ENCODE measurements around the gene ITGB5. TPM values are rescaled to one million over a fixed set of nuclear protein-coding genes. Genes with fewer than 3 reads are reported as not detected.
"Not testable (repeated sequence)": the region's sequence is repeated elsewhere in the genome, so short reads cannot be mapped to it uniquely, and the experiment has no call there.

ITGB5 gene
- total RNA-seq, 1 experiment from 2014 or later = 116 TPM

DNA sequence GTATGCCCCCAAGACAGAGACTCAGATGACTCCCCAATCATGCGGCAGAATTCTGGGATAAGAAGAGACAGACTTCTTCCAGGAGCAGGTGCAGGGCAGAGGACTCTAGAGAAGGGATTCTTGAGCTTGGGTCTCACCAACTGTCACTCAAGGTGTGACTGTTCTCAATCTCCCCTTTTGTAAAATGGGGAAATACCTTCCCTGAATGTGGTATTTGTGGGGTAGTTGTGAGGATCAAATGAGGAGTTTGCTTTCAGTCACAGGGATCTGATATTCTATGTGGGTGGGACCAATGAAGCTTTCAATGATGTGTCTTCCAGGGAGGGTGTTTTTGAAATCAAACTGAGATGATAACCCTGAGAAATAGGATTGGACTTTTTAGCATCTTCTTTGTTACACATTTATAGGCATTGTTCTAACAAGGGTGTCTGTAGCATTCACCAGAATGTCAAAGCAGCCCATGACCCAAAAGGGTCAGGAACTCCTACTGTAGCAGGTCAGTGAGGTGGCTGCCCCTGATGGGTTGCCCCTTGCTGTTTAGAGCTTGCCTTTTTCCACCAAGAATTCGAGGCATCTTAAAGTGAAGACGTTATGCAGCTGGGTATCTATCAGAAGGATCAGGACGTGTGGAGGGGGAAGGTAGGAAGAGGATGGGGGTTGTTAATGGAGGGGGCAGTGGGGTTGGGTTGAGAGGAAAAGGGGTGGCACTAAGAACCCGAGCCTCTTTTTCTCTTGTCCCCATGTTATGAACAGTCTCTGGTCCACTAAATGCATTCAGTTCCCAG, 128.1 kb downstream of the ITGB5 start:
- DNase-seq (ENCODE audit: low spot score) = no peak
- H3K4me1 ChIP-seq (ENCODE audit: insufficient read depth, low read length, poor library complexity, severe bottlenecking) = peaks cover 12% of the 10 kb centered on the region
- H3K27ac ChIP-seq (ENCODE audit: low read depth, low read length, poor library complexity, severe bottlenecking) = no peak overlapping the region
- H3K9me3 ChIP-seq (ENCODE audit: low read depth, low read length, poor library complexity, severe bottlenecking) = no peaks in the 10 kb centered on the region
- ChIA-PET POLR2A (ENCODE audit: low non-redundant PET) (no interaction called here), CTCF (interaction anchor here (0.6 to 0.9 kb wide), 2 partner anchors 143 to 174 kb away, joined by 3 read pairs; no protein-coding TSS in a partner anchor)
- no peak overlapping the region for H3K4me3 ChIP-seq (ENCODE audit: low read depth, low read length, poor library complexity, severe bottlenecking)
- no peaks in the 10 kb centered on the region for H3K27me3 ChIP-seq (replicated peaks; ENCODE audit: insufficient read depth, low read depth, low read length, poor library complexity)
- BruUV-seq (replicated peaks) = no TSS peak
- intact Hi-C loops (cut with micrococcal nuclease; ENCODE audit: unreplicated experiment) = no loop called here
- H3K36me3 ChIP-seq (ENCODE audit: insufficient read depth, low read length, poor library complexity, severe bottlenecking) = peaks cover 13% of the 10 kb centered on the region
- TF ChIP-seq, protein P1, sequence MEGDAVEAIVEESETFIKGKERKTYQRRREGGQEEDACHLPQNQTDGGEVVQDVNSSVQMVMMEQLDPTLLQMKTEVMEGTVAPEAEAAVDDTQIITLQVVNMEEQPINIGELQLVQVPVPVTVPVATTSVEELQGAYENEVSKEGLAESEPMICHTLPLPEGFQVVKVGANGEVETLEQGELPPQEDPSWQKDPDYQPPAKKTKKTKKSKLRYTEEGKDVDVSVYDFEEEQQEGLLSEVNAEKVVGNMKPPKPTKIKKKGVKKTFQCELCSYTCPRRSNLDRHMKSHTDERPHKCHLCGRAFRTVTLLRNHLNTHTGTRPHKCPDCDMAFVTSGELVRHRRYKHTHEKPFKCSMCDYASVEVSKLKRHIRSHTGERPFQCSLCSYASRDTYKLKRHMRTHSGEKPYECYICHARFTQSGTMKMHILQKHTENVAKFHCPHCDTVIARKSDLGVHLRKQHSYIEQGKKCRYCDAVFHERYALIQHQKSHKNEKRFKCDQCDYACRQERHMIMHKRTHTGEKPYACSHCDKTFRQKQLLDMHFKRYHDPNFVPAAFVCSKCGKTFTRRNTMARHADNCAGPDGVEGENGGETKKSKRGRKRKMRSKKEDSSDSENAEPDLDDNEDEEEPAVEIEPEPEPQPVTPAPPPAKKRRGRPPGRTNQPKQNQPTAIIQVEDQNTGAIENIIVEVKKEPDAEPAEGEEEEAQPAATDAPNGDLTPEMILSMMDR (conservative IDR thresholded peaks at IDR 0.05; ENCODE audit: low read depth, low read length) = no peak
- no peak for TF ChIP-seq EZH2 (IDR thresholded peaks at IDR 0.05; ENCODE audit: borderline replicate concordance, low read depth, low read length, poor library complexity, severe bottlenecking)

DNA sequence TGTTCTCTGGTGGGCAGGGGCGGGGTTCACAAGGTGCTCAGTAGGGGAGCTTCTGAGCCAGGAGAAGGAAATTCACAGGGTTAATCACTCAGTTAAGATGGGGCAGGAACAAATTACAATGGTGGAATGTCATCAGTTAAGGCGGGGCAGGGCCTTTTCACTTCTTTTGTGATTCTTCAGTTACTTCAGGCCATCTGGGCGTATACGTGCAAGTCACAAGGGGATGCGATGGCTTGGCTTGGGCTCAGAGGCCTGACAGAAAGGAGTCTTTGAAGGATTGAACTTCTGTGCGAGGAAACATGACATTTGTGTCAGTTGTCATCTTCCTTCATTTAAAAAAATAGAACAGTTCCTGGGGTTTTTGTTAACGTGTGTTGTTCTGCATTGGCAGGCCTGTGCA, 129.2 kb downstream of the ITGB5 start:
- DNase-seq (ENCODE audit: low spot score); H3K27me3 ChIP-seq (replicated peaks; ENCODE audit: insufficient read depth, low read depth, low read length, poor library complexity); H3K27ac ChIP-seq (ENCODE audit: low read depth, low read length, poor library complexity, severe bottlenecking); H3K36me3 ChIP-seq (ENCODE audit: insufficient read depth, low read length, poor library complexity, severe bottlenecking); H3K9me3 ChIP-seq (ENCODE audit: low read depth, low read length, poor library complexity, severe bottlenecking); intact Hi-C loops (cut with micrococcal nuclease; ENCODE audit: unreplicated experiment); BruUV-seq (replicated peaks); H3K4me3 ChIP-seq (ENCODE audit: low read depth, low read length, poor library complexity, severe bottlenecking); CTCF ChIA-PET; POLR2A ChIA-PET (ENCODE audit: low non-redundant PET): not testable (repeated sequence)
- peaks cover 12% of the 10 kb centered on the region for H3K4me1 ChIP-seq (ENCODE audit: insufficient read depth, low read length, poor library complexity, severe bottlenecking)

DNA sequence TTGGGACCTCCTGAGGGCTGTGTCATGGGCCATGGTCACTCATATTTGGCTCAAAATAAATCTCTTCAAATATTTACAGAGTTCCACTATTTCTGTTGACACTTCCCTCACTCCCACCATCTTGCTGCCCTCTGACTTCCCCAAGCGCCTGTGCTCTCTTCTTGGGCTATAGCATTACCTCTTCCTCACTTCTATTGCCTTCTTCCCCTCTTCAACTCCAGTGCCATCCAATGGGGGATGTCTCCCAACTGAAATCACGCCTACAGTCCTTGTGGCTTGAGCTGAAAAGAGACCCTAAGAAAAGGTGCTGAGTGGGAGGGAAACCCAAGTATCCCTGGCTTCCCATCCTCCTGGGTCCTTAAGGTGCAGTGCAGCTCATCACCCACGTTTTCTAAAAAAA, 135.1 kb downstream of the ITGB5 start:
- Histone ChIP-seq H3K36me3 (ENCODE audit: insufficient read depth, low read length, poor library complexity, severe bottlenecking) (peaks cover 6% of the 10 kb centered on the region), H3K4me1 (ENCODE audit: insufficient read depth, low read length, poor library complexity, severe bottlenecking) (no peaks in the 10 kb centered on the region), H3K9me3 (ENCODE audit: low read depth, low read length, poor library complexity, severe bottlenecking) (no peaks in the 10 kb centered on the region), H3K27me3 (replicated peaks; ENCODE audit: insufficient read depth, low read depth, low read length, poor library complexity) (no peaks in the 10 kb centered on the region), H3K27ac (ENCODE audit: low read depth, low read length, poor library complexity, severe bottlenecking) (no peak overlapping the region), H3K4me3 (ENCODE audit: low read depth, low read length, poor library complexity, severe bottlenecking) (no peak overlapping the region)
- intact Hi-C loops (cut with micrococcal nuclease; ENCODE audit: unreplicated experiment) = no loop called here
- DNase-seq (ENCODE audit: low spot score) = no peak
- POLR2A ChIA-PET (ENCODE audit: low non-redundant PET) = interaction anchor here (0.8 kb wide), 1 partner anchor 471 kb away, joined by 3 read pairs; no protein-coding TSS in a partner anchor
- no TSS peak for BruUV-seq (replicated peaks)
- no peak for TF ChIP-seq EZH2 (IDR thresholded peaks at IDR 0.05; ENCODE audit: borderline replicate concordance, low read depth, low read length, poor library complexity, severe bottlenecking)
- TF ChIP-seq, protein P1 (conservative IDR thresholded peaks at IDR 0.05; ENCODE audit: low read depth, low read length) = no peak
- CTCF ChIA-PET = no interaction called here

DNA sequence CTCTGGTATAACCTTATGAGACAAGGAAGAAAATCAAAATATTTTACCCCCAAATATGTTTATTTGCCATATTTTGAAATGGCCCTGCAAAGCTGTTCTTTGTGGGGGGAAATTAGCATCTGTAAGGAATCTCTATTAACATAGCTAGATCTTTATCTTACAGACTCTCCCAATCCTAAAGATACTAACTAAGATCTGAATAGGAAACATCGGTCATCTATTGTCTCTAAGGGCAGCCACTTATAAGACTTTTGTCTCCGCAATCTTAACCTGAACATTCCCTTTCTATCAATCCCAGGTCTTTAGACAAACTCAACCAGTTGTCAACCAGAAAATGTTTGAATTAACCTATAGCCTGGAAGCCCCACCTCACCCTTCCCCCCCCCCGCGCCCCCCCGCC, 135.7 kb downstream of the ITGB5 start:
- Histone ChIP-seq H3K9me3 (ENCODE audit: low read depth, low read length, poor library complexity, severe bottlenecking) (no peaks in the 10 kb centered on the region), H3K4me1 (ENCODE audit: insufficient read depth, low read length, poor library complexity, severe bottlenecking) (no peaks in the 10 kb centered on the region), H3K36me3 (ENCODE audit: insufficient read depth, low read length, poor library complexity, severe bottlenecking) (peaks cover 11% of the 10 kb centered on the region), H3K27ac (ENCODE audit: low read depth, low read length, poor library complexity, severe bottlenecking) (no peak overlapping the region), H3K27me3 (replicated peaks; ENCODE audit: insufficient read depth, low read depth, low read length, poor library complexity) (no peaks in the 10 kb centered on the region), H3K4me3 (ENCODE audit: low read depth, low read length, poor library complexity, severe bottlenecking) (no peak overlapping the region)
- TF ChIP-seq, protein P1 (conservative IDR thresholded peaks at IDR 0.05; ENCODE audit: low read depth, low read length) = no peak
- TF ChIP-seq EZH2 (IDR thresholded peaks at IDR 0.05; ENCODE audit: borderline replicate concordance, low read depth, low read length, poor library complexity, severe bottlenecking) = no peak
- CTCF ChIA-PET = no interaction called here
- intact Hi-C loops (cut with micrococcal nuclease; ENCODE audit: unreplicated experiment) = no loop called here
- POLR2A ChIA-PET (ENCODE audit: low non-redundant PET) = no interaction called here
- DNase-seq (ENCODE audit: low spot score) = no peak
- no TSS peak for BruUV-seq (replicated peaks)

DNA sequence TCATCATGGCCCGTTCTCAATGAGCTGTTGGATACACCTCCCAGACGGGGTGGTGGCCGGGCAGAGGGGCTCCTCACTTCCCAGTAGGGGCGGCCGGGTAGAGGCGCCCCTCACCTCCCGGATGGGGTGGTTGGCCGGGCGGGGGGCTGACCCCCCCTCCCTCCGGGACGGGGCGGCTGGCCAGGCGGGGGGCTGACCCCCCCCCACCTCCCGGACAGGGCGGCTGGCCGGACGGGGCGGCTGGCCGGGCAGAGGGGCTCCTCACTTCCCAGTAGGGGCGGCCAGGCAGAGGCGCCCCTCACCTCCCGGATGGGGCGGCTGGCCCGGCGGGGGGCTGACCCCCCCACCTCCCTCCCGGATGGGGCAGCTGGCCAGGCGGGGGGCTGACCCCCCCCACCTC, 137.3 kb downstream of the ITGB5 start:
- H3K9me3 ChIP-seq (ENCODE audit: low read depth, low read length, poor library complexity, severe bottlenecking); H3K4me1 ChIP-seq (ENCODE audit: insufficient read depth, low read length, poor library complexity, severe bottlenecking); BruUV-seq (replicated peaks); CTCF ChIA-PET; POLR2A ChIA-PET (ENCODE audit: low non-redundant PET); H3K27ac ChIP-seq (ENCODE audit: low read depth, low read length, poor library complexity, severe bottlenecking); H3K4me3 ChIP-seq (ENCODE audit: low read depth, low read length, poor library complexity, severe bottlenecking); intact Hi-C loops (cut with micrococcal nuclease; ENCODE audit: unreplicated experiment); H3K27me3 ChIP-seq (replicated peaks; ENCODE audit: insufficient read depth, low read depth, low read length, poor library complexity); DNase-seq (ENCODE audit: low spot score): not testable (repeated sequence)
- H3K36me3 ChIP-seq (ENCODE audit: insufficient read depth, low read length, poor library complexity, severe bottlenecking) = peaks cover 27% of the 10 kb centered on the region
